NCI-H524 (cell line): ENCODE data around the gene CCDC102B.
"Not testable (repeated sequence)": the region's sequence is repeated elsewhere in the genome, so short reads cannot be mapped to it uniquely, and the experiment has no call there.

Experiments used
- DNase-seq, 2 experiments: peaks; one replicate each; lab custom pipeline; 2025; lab: John Stamatoyannopoulos, UW

Gene CCDC102B

GRCh38 chr18:68830256-68831045, 32.6 kb downstream of the CCDC102B start:
- DNase-seq = no peak

- DNase-seq = no peak
Measured at GRCh38 chr18:68833756-68834155, 35.9 kb downstream of the CCDC102B start.

- no peak for DNase-seq
Measured at GRCh38 chr18:68837665-68838451, 40.0 kb downstream of the CCDC102B start.

GRCh38 chr18:68839701-68840100, 41.8 kb downstream of the CCDC102B start:
- no peak for DNase-seq

GRCh38 chr18:68840554-68841263, 42.8 kb downstream of the CCDC102B start:
- DNase-seq = no peak

GRCh38 chr18:68841301-68841700, 43.4 kb downstream of the CCDC102B start:
- no peak for DNase-seq

GRCh38 chr18:68842951-68843350, 45.1 kb downstream of the CCDC102B start:
- no peak for DNase-seq

- peak in 1 of 2 experiments; percentile 5 for DNase-seq
Measured at GRCh38 chr18:68843473-68844089, 45.7 kb downstream of the CCDC102B start.

GRCh38 chr18:68847219-68847837, 49.4 kb downstream of the CCDC102B start:
- peak in 1 of 2 experiments; percentile 13 for DNase-seq

- DNase-seq = no peak
Measured at GRCh38 chr18:68848242-68848641, 50.4 kb downstream of the CCDC102B start.

GRCh38 chr18:68854786-68855391, 57.0 kb downstream of the CCDC102B start:
- no peak for DNase-seq

GRCh38 chr18:68855491-68855890, 57.6 kb downstream of the CCDC102B start:
- no peak for DNase-seq

GRCh38 chr18:68861365-68861764, 63.5 kb downstream of the CCDC102B start:
- no peak for DNase-seq

GRCh38 chr18:68865021-68865420, 67.1 kb downstream of the CCDC102B start:
- DNase-seq = no peak

GRCh38 chr18:68865503-68865902, 67.6 kb downstream of the CCDC102B start:
- DNase-seq = no peak

GRCh38 chr18:68873003-68873402, 75.1 kb downstream of the CCDC102B start:
- no peak for DNase-seq

GRCh38 chr18:68874361-68874760, 76.5 kb downstream of the CCDC102B start:
- DNase-seq = no peak

- not testable (repeated sequence) for DNase-seq
Measured at GRCh38 chr18:68879947-68880346, 82.1 kb downstream of the CCDC102B start.

GRCh38 chr18:68887410-68887809, 89.5 kb downstream of the CCDC102B start:
- DNase-seq = no peak

GRCh38 chr18:68893354-68893753, 95.5 kb downstream of the CCDC102B start:
- no peak for DNase-seq

- no peak for DNase-seq
Measured at GRCh38 chr18:68897286-68897685, 99.4 kb downstream of the CCDC102B start.
